A549 (cell line): Measurements from ENCODE around the gene CLSTN2. TPM values are rescaled to one million over a fixed set of nuclear protein-coding genes. Genes with fewer than 3 reads are reported as not detected.

Source experiments
- ATAC-seq, 2 experiments: fragments of 200-7000 bp in 1 of 2; fragments of >200 bp in 1 of 2; cut with Nextera tagmentation in 1 of 2; cut with Tn5 transposase in 1 of 2; 3 replicates each; pipeline versions ENCODE4 v1.8.0 to v1.9.1; 2018 to 2020; ENCODE audit warnings: mild to moderate bottlenecking in 1 of 2, moderate library complexity in 1 of 2
- CTCF ChIA-PET: fragments of 300-600 bp; sonication (Branson Sonifier 250); formaldehyde crosslinking; extraction: SDS; loops from one replicate; lab custom pipeline; 2021; ENCODE audit warnings: antibody characterized with exemption, inconsistent platforms; lab: Yijun Ruan, JAX
- POLR2A ChIA-PET: fragments of 350-600 bp; formaldehyde crosslinking; extraction: SDS; loops from one replicate; lab custom pipeline; 2021; ENCODE audit warnings: antibody characterized with exemption, inconsistent platforms; lab: Yijun Ruan, JAX
- DNase-seq, 2 experiments: peaks; one replicate each; pipeline versions ENCODE4 v3.0.0 to v3.0.0-alpha.2; 2011 to 2016; ENCODE audit warnings: low read depth in 1 of 2, low spot score in 1 of 2
- FAIRE-seq: peaks from 2 replicates; lab custom pipeline; 2011; peaks lifted over from hg19 to GRCh38; lab: Jason Lieb, UNC
- H3K27ac ChIP-seq, 2 experiments: fragments of >200 bp; sonication (Bioruptor Twin); formaldehyde crosslinking; 3 replicates each; pipeline ENCODE4 v1.5.1; 2016 to 2017
- H3K4me1 ChIP-seq: fragments of >200 bp; sonication (Bioruptor Twin); formaldehyde crosslinking; 3 replicates; pipeline ENCODE4 v1.6.1; 2016
- H3K4me2 ChIP-seq: fragments of >200 bp; sonication (Bioruptor Twin); formaldehyde crosslinking; 3 replicates; pipeline ENCODE4 v1.6.1; 2016
- H3K4me3 ChIP-seq: fragments of >200 bp; sonication (Bioruptor Twin); formaldehyde crosslinking; 3 replicates; pipeline ENCODE4 v1.5.1; 2016
- H3K9me3 ChIP-seq: fragments of >200 bp; sonication (Bioruptor Twin); formaldehyde crosslinking; 3 replicates; pipeline ENCODE4 v1.6.1; 2016
- CBX8 ChIP-seq: fragments of 200-600 bp; sonication (generic); IDR thresholded peaks from 2 replicates; pipeline ENCODE4 v1.6.1; 2016
- CEBPB ChIP-seq, 2 experiments: fragments of >200 bp in 1 of 2; sonication (Bioruptor Twin) in 1 of 2; formaldehyde crosslinking in 1 of 2; IDR thresholded peaks; 2 replicates each; pipeline ENCODE4 v1.6.1; 2012 to 2016
- CHD2 ChIP-seq: fragments of 150-350 bp; IDR thresholded peaks from 2 replicates; pipeline ENCODE4 v1.6.1; 2014; ENCODE audit warnings: low read length; ENCODE audit not compliant: partially characterized antibody
- HOXB5 ChIP-seq: fragments of 250-450 bp; sonication (Bioruptor Pico); IDR thresholded peaks from 2 replicates; pipeline ENCODE4 v1.5.0; 2020; ENCODE audit warnings: mild to moderate bottlenecking, moderate library complexity
- JUN ChIP-seq, 2 experiments: fragments of >200 bp; sonication (Bioruptor Twin); formaldehyde crosslinking; IDR thresholded peaks; 2 replicates in 1 of 2; 3 replicates in 1 of 2; pipeline ENCODE4 v1.6.1; 2016 to 2017
- KDM5A ChIP-seq: fragments of 200-600 bp; sonication (generic); IDR thresholded peaks from 2 replicates; pipeline ENCODE4 v1.6.1; 2016; ENCODE audit warnings: antibody characterized with exemption, mild to moderate bottlenecking
- MAZ ChIP-seq: fragments of 150-350 bp; IDR thresholded peaks from 2 replicates; pipeline ENCODE4 v1.6.1; 2014; ENCODE audit warnings: antibody characterized with exemption, low read depth, low read length, borderline replicate concordance
- NFE2L2 ChIP-seq: fragments of 150-350 bp; conservative IDR thresholded peaks from 2 replicates; pipeline ENCODE4 v1.6.1; 2014; ENCODE audit warnings: low read length
- PHF8 ChIP-seq: fragments of 200-600 bp; sonication (generic); IDR thresholded peaks from 2 replicates; pipeline ENCODE4 v1.6.1; 2016; ENCODE audit warnings: low read depth, mild to moderate bottlenecking, antibody characterized with exemption, moderate library complexity, borderline replicate concordance
- POLR2AphosphoS2 ChIP-seq: conservative IDR thresholded peaks from 2 replicates; pipeline ENCODE4 v1.6.1; 2012; ENCODE audit warnings: low read length, improper control_type of control experiment, inconsistent platforms
- REST ChIP-seq: fragments of 200-600 bp; sonication (generic); IDR thresholded peaks from 2 replicates; pipeline ENCODE4 v1.6.1; 2016; ENCODE audit warnings: antibody characterized with exemption, mild to moderate bottlenecking, moderate library complexity
- RFX5 ChIP-seq: fragments of 450-650 bp; IDR thresholded peaks from 2 replicates; pipeline ENCODE4 v1.7.1; 2014; ENCODE audit warnings: antibody characterized with exemption, mild to moderate bottlenecking, moderate library complexity
- SMC3 ChIP-seq: fragments of >200 bp; sonication (Bioruptor Twin); formaldehyde crosslinking; IDR thresholded peaks from 3 replicates; pipeline ENCODE4 v1.6.1; 2018; ENCODE audit warnings: inconsistent platforms
- ZSCAN20 ChIP-seq: fragments of 250-450 bp; sonication (Bioruptor Pico); IDR thresholded peaks from 2 replicates; pipeline ENCODE4 v1.8.0; 2022; ENCODE audit warnings: mild to moderate bottlenecking, moderate library complexity
- WGBS: methylation state at CpG from one replicate; pipeline ENCODE4 v1.1.6; 2017; ENCODE audit errors: missing lambda C conversion rate; 5-methylcytosine and 5-hydroxymethylcytosine counted together
- polyA plus RNA-seq, 4 experiments: library from polyadenylated mRNA; depleted of rRNA in 3 of 4; stranded (reverse); fragments of >200 nt; fragmentation: RNase III in 1 of 4; extraction: RNeasy Plus Mini Kit Qiagen cat#74134 plus additional on column Dnase treatment in 1 of 4; gene quantifications; 2 replicates in 3 of 4; 3 replicates in 1 of 4; pipeline ENCODE4 v1.2.3, GENCODE V29; 2011 to 2017
- TF ChIP-seq, protein P1 (sequence below): fragments of >200 bp; sonication (Bioruptor Twin); formaldehyde crosslinking; IDR thresholded peaks from 3 replicates; pipeline ENCODE4 v1.6.1; 2016
- TF ChIP-seq, protein P2 (sequence below): fragments of 250-450 bp; sonication (Bioruptor Pico); IDR thresholded peaks from 2 replicates; pipeline ENCODE4 v1.5.0; 2020; ENCODE audit warnings: low read depth, mild to moderate bottlenecking, moderate library complexity
- TF ChIP-seq, protein P3 (sequence below): fragments of 250-450 bp; sonication (Bioruptor Pico); IDR thresholded peaks from 2 replicates; pipeline ENCODE4 v1.5.0; 2021; ENCODE audit warnings: mild to moderate bottlenecking, moderate library complexity, borderline replicate concordance

CLSTN2 gene
- polyA plus RNA-seq, 2 of the 4 experiments (the other 2 are of a cell fraction), result 0.03 to 0.04 TPM

DNA sequence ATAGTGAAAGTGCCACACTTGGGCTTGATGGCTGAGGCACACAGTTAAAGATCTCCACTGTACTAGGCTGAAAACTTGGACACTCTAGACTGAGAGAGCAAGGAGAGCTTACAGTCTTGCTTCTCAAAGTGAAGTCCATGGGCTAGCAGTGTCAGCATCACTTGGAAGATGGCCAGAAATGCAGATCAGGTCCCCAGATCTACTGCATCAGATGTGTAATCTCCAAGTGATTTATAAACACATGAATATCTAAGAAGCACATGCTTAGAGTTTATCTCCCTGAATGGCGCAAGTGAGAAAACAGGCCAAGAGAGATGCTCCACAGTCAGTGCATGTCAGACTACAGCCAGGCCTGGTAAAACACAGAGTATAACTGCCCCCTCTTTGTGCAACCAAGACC, 308.6 kb downstream of the CLSTN2 start:
- no peak overlapping the region for H3K27ac ChIP-seq
- no peak overlapping the region for H3K4me2 ChIP-seq
- no peaks in the 10 kb centered on the region for H3K9me3 ChIP-seq
- no peak overlapping the region for H3K4me3 ChIP-seq
- no peaks in the 10 kb centered on the region for H3K4me1 ChIP-seq
- WGBS, result 100% methylated on average over 1 of the region's 1 CpG
- TF ChIP-seq ZSCAN20 (CRISPR knock-in tag) (no peak), CHD2 (no peak), MAZ (no peak), SMC3 (no peak), NFE2L2 (no peak), HOXB5 (CRISPR knock-in tag) (no peak), RFX5 (no peak), KDM5A (no peak), PHF8 (no peak), CEBPB (IDR thresholded peaks at IDR 0.05) (no peak), CBX8 (no peak), REST (no peak)
- TF ChIP-seq, protein P1, sequence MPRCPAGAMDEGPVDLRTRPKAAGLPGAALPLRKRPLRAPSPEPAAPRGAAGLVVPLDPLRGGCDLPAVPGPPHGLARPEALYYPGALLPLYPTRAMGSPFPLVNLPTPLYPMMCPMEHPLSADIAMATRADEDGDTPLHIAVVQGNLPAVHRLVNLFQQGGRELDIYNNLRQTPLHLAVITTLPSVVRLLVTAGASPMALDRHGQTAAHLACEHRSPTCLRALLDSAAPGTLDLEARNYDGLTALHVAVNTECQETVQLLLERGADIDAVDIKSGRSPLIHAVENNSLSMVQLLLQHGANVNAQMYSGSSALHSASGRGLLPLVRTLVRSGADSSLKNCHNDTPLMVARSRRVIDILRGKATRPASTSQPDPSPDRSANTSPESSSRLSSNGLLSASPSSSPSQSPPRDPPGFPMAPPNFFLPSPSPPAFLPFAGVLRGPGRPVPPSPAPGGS, result no peak
- TF ChIP-seq, protein P2, sequence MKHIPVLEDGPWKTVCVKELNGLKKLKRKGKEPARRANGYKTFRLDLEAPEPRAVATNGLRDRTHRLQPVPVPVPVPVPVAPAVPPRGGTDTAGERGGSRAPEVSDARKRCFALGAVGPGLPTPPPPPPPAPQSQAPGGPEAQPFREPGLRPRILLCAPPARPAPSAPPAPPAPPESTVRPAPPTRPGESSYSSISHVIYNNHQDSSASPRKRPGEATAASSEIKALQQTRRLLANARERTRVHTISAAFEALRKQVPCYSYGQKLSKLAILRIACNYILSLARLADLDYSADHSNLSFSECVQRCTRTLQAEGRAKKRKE (CRISPR knock-in tag), result no peak
- TF ChIP-seq, protein P3, sequence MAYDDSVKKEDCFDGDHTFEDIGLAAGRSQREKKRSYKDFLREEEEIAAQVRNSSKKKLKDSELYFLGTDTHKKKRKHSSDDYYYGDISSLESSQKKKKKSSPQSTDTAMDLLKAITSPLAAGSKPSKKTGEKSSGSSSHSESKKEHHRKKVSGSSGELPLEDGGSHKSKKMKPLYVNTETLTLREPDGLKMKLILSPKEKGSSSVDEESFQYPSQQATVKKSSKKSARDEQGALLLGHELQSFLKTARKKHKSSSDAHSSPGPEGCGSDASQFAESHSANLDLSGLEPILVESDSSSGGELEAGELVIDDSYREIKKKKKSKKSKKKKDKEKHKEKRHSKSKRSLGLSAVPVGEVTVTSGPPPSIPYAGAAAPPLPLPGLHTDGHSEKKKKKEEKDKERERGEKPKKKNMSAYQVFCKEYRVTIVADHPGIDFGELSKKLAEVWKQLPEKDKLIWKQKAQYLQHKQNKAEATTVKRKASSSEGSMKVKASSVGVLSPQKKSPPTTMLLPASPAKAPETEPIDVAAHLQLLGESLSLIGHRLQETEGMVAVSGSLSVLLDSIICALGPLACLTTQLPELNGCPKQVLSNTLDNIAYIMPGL (CRISPR knock-in tag), result no peak
- ChIA-PET CTCF (no interaction called here), POLR2A (no interaction called here)
- DNase-seq (no peak), ATAC-seq (no peak), FAIRE-seq (no peak)

DNA sequence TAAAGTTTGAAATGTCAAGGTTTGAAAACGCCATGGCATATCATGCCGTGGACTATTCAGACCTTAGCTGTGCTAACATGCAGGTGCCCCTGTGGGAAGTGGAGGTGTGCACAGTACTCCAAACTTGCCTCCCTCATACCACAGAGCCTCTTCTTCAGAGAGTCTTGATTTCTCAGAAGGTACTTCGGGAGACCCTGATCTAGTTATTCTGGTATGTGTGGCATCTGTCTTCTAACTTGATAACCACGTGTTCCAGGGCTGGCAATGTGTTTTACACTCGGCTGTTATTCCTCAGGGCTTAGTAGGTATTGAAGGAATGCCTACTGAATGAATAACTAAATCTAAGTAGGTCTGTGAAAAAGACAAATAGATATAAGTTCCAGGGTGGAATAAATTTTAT, 309.9 kb downstream of the CLSTN2 start:
- POLR2A ChIA-PET, result no interaction called here
- H3K4me3 ChIP-seq, result no peak overlapping the region
- H3K9me3 ChIP-seq, result no peaks in the 10 kb centered on the region
- no peak for FAIRE-seq
- H3K4me2 ChIP-seq, result no peak overlapping the region
- no peak for TF ChIP-seq POLR2AphosphoS2
- TF ChIP-seq, protein P2 (CRISPR knock-in tag), result no peak
- no peak for TF ChIP-seq CBX8
- no peak for TF ChIP-seq RFX5
- TF ChIP-seq JUN (IDR thresholded peaks at IDR 0.05), result no peak
- no peak for TF ChIP-seq CHD2
- TF ChIP-seq, all 56 proteins: peak for 0
- no peaks in the 10 kb centered on the region for H3K4me1 ChIP-seq
- no peak overlapping the region for H3K27ac ChIP-seq
- DNase-seq (no peak), ATAC-seq (no peak)
- WGBS, result 5% methylated on average over 5 of the region's 5 CpGs
- CTCF ChIA-PET, result interaction anchor here (1.4 kb wide), 1 partner anchor 16 kb away, joined by 3 read pairs; no protein-coding TSS in a partner anchor
